Hippocampal formation (tissue), 2 donors: ENCODE results near the gene TRAPPC2L.
"Not testable (repeated sequence)": the region's sequence is repeated elsewhere in the genome, so short reads cannot be mapped to it uniquely, and the experiment has no call there.

Source experiments
- DNase-seq, 2 donors: peaks; one replicate each; lab custom pipeline; 2025; lab: John Stamatoyannopoulos, UW

Gene TRAPPC2L

DNA sequence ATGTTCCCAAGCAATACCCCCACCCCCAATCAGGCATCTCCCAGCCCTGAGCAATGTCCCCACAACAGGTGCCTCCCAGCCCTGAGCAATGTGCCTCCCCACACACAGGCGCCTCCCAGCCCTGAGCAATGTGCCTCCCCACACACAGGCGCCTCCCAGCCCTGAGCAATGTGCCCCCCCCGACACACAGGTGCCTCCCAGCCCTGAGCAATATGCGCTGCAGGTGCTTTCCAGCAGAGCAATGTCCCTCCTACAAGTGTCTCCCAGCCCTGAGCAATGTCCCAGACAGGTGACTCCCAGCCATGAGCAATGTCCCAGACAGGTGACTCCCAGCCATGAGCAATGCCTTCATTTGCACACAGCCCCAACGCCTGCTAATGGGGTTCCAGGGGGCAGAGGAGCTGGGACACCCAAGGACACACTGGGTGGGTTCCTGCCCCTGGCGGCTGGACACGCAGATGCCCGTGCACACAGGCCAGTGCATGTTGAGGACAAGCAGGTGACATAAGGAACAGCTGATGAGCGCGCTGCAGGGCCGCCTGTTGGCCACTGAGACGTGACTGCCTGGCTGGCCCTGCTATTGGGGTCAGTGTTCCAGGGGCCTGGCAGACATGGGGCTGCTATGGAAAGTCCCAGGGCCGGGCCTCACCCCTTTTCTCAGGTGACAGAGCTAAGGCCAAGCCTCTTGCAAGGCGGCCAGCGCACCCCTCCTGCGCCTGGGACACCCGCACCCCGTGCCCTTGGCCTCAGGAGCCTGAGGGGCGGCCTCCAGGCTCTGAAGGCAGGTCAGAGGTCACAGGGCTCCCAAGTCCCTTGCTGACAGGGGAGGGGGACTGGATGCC is 36.4 kb downstream of the TRAPPC2L start:
- DNase-seq: no peak

GRCh38 chr16:88894266-88894665 is 37.3 kb downstream of the TRAPPC2L start:
- DNase-seq: not testable (repeated sequence)

GRCh38 chr16:88894681-88895300 is 37.9 kb downstream of the TRAPPC2L start:
- DNase-seq: no peak

DNA sequence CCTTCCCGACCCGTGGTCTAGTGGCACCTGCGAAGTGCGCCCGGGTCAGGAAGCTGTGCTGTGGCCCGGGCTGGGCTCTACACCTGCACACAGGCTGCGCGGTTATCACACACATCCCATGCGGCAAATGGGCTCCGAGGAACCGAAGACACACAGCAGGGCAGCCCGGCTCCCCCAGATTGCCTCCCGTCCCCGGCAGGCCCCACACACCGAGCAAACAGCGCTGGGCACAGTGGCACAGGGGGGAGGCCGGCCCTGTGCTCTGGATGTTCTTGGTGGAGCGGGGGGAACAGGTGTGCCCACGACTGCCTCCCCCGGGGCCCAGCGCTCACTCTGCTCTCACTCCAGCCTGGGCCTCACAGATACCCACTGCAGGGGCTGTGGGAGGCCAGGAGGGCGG is 38.4 kb downstream of the TRAPPC2L start:
- no peak for DNase-seq

DNA sequence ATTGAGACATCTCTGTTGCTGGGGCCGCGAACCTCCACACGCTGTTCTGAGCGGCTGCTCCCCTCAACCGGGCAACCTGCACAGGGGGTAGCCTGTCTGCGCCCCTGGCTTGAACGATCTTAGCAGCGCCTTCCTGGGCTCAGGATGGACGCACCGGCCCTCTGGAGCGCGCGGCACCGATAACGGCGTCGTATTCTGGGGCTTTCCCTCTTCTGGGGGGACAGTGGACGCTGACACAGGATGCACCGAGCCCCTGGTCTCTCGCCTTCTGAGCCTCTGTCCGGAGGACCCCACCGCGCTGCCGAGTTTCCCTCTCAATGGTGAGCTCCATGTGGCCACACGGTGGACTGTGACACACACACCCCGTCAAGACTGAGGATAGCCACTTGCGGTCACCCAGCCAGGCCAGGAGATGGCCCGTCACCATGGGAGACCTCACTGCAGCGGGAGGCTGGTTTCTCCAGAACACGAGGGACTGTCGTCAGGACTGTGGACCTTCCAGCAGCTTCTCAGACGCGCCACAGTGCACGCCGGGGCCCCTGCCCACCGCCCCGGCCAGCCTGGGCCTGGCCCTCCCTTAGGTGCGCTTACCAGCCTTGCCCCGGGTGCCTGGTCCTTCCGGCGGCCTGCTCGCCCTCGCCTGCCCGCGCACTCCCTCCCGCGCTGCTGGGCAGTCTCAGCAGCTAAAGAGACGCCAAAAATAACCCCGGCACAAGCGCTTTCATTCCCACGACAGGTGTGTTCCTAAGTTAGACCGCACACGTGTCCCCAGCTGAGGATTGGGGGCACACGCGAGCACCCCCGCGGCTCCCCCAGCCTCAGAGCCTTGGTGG is 39.5 kb downstream of the TRAPPC2L start:
- DNase-seq: no peak

- no peak for DNase-seq
Observed at GRCh38 chr16:88897696-88898425, 40.9 kb downstream of the TRAPPC2L start.

GRCh38 chr16:88899901-88900661 is 43.2 kb downstream of the TRAPPC2L start:
- DNase-seq: no peak

DNA sequence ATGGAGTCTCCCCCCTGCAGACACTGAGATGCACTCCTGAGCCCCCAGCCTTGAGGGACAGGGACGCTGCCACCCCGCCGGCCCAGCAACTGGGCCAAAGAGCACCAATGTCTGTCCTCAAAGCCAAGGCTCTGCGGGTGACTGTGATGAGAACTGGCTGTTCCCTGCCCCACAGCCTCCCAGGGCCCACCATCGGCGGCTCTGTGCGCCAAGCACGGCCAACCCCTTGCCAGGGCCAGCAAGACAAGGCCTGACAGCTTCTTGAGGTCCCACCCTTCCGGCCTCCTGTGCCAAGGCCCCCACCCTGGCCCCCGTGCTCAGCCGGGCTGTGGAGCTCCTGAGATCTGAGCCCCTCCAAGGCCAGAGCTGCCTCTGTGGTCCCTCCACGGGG is 43.7 kb downstream of the TRAPPC2L start:
- DNase-seq: no peak

GRCh38 chr16:88901718-88902337 is 44.9 kb downstream of the TRAPPC2L start:
- DNase-seq: no peak

DNA sequence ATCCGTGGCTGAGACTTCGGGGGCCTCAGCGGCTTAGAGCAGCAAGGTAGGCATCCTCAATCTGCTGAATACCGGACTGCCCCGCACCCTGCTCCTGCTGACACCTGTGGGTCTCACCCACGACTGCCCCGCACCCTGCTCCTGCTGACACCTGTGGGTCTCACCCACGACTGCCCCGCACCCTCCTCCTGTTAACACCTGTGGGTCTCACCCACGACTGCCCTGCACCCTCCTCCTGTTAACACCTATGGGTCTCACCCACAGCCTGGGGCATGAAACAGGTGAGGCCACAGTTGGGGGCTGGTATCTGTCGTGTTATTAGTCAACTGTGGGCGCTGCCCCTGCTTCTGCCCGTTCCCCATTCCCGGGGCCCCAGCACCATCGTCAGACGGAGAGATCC is 45.8 kb downstream of the TRAPPC2L start:
- DNase-seq: no peak

DNA sequence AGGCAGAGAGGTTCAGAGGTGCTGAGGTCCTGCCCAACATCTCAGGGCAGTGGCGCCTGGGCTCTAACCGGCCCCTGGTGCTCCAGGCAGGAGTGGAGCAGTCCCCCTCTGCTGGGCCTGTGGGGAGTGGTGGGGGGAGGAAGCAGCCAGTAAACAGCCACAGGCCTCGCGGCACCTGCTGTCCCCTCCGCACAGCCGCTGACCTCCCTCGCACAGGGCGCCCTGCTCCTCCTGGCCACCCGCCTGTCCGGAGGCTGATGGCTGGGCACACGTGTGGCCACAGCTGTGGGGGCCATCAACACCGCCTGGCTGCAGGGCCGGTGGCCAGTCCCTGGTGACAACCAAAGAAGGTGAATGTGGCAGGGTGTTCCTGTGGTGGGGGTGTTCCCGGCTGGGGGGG is 46.3 kb downstream of the TRAPPC2L start:
- no peak for DNase-seq

DNA sequence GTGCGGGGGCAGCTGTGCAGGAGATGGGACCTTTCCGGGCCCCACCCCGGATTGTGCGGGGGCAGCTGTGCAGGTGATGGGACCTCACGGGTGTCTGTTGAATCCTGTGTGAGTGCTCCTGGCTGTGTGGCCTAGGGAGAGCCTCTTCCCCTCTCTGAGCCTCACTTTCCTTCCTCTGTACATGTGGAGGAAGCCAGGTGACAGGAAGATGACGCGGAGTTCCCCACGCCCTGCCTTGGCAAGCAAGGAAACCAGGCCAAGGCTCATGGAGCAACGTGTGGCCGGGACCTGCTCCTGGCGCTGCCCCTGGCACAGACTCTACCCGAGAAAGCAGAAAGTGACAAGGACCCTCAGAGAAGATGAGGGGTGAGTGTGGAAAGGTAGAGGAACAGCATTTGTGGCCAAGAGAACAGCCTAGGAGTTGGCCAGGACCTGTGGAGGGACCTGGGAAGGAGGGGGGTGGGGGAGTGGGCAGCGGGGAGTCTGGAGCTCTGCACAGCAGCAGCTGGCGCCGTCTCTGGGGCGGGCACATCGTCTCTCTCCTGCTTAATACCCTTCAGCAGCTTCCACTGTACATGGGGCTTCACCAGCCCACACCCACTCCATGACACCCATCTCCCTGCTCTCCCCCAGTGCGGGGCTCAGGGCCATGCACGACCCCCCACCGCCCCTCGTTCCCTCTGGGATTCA is 47.9 kb downstream of the TRAPPC2L start:
- no peak for DNase-seq

DNA sequence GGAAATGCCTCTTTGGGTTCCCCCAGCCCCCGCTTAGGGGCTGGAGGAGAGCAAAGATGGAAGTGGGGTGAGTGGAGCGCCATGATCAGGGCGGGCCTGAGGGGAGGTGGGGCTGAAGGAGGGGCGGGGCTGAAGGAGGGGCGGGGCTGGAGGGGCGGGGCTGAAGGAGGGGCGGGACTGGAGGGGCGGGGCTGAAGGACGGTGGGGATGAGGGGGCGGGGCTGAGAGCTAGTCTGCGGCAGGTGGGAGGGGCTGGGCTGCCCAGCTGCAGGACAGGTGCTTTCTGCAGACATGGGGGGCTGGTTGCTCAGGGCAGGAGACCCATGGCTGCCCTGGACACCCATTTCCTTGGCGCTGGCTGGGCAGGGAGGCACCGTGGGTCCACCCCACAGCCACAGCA is 48.6 kb downstream of the TRAPPC2L start:
- DNase-seq: no peak

DNA sequence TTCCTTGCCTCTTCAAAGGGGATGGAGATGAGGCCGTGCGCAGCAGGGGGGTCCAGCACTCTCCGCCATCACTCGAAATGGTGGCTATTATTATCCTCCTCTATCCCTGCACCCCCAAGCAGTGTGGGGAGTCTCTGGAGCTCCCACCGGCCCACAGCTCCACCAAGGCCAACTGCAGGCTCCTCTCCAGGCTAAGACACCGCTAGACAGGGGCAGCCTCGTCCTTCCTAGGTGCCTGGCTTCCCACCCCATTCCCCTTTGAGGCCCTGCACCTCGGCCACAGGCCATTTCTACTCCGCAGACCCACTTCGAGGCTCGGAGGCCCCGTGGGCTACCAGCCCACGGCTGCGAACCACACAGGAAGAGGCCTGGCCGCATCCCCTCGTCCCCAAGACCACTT is 49.1 kb downstream of the TRAPPC2L start:
- no peak for DNase-seq

- DNase-seq: no peak
Observed at GRCh38 chr16:88906535-88907105, 49.7 kb downstream of the TRAPPC2L start.

GRCh38 chr16:88907768-88908167 is 50.8 kb downstream of the TRAPPC2L start:
- no peak for DNase-seq

DNA sequence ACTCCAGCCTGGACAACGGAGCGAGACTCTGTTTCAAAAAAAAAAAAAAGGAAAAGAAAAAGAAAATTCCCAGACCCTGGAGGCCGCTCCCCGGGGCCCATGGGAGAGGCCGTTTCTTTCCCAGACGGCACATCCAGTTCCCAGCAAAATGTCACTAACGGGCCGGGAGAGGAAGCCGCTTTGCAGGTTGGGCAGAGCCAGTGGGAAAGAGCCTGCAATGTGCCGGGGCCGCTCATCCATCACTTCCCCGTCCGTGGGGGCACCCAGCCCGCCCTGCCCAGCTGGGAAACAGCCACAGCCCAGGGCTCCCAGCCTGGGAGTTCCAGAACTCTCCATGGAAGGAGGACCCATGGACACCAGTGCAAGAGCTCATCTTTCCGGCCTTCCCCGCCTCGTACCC is 51.4 kb downstream of the TRAPPC2L start:
- DNase-seq: no peak

DNA sequence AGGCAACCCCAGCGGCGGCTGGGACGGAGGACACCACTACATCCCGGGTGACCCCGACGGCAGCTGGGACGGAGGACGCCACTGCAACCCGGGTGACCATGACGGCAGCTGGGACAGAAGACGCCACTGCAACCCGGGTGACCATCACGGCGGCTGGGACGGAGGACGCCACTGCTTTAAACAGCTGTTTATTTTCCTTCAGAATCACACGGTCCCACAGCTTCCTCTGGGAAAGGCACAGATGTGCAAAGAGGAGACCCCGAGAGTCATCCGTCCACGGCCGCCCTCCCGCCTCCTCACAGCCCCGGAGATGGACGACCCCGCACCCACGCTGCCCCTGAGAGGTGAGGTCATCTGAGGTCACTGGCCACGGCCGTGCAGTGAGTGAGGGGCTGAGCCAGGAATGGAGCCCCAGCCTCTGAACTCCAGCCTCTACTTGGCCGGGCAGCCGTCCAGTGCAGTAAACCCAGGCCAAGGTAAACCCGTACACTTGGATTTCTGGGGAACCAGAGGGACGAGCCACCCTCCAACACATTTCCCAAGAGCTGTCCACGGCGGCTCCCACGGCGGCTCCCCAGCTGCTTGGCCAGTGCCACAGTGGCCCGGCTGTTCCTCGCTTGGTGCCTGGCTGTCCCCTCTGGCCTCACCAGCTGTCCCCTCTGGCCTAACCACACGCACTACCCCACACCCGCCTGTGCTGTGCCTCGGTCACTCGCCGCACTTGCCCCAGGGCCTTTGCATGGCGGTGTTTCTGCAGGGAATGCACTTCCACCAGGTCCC is 52.7 kb downstream of the TRAPPC2L start:
- no peak for DNase-seq
